GM21576 (cell line): ENCODE measurements around the gene VTI1A.
"Not testable (repeated sequence)": the region's sequence is repeated elsewhere in the genome, so short reads cannot be mapped to it uniquely, and the experiment has no call there.

Source experiments
- ATAC-seq: cut with Tn5 transposase; IDR thresholded peaks from one replicate; pipeline ENCODE4 v1.9.1; 2021; ENCODE audit warnings: mild to moderate bottlenecking, moderate library complexity; ENCODE audit not compliant: unreplicated experiment

VTI1A gene

DNA sequence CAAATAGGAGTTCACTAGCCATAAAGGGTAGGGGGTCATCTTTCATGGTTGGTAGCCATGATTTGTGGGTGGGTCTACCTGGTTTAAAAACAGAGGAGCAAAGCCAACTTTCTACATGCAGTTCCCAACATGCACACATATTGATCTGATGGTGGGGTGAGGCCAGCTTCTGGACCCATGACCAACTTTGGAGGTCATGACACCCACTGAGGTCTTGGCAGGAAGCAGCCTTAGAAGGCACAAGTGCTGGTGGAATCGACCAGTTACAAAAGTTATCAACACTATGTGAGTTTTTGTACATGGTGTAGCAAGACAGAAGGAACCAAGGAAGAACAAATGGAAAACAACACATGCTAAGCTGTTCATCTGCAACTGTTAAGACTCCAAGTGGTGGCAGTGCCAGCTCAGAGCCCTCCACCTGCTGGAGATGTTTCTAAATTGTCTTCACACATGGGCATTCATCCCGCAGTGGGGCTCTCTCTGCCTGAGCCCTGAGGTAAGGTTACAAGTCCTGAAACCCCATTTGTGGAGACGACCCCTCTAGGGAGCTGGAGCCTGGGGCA, 401.9 kb downstream of the VTI1A start:
- ATAC-seq, result no peak

DNA sequence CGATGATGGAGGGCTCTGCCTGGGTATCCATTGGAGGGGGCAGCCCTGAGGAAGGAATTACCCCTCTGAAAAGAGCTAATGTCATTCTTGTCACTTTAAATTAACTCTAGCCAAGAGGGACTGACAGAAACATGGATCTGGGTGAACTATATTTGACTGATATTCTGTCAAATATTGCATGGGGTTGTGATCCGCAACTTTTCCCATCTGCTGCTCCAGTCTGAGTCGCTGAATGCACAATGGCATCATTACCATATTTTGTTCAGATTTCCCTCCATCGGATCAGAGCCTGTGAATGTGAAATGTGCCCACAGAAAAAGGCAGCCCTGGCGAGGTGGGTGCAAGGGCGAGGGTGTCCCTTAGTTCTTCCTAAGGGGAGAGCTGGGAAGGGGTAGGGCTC, 402.5 kb downstream of the VTI1A start:
- no peak for ATAC-seq

DNA sequence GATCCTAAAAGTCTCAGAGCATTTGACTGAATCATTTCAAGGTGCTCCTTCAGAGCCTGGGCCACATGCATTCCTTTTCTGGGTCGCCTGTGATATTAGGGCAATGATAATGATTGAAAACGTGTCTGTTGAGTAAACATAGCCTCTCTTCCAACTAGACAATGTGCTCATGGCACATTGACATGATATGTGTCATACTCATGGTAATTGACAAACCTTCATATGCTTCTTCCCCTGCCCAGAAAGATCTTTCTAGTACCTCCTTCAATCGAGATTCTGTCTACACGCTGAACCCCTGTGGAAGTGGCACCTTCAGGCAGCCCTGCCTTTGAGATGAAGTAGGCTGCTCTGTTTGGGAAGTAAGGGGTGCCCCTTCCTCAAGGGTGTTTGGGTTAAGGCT, 404.2 kb downstream of the VTI1A start:
- ATAC-seq, result no peak

DNA sequence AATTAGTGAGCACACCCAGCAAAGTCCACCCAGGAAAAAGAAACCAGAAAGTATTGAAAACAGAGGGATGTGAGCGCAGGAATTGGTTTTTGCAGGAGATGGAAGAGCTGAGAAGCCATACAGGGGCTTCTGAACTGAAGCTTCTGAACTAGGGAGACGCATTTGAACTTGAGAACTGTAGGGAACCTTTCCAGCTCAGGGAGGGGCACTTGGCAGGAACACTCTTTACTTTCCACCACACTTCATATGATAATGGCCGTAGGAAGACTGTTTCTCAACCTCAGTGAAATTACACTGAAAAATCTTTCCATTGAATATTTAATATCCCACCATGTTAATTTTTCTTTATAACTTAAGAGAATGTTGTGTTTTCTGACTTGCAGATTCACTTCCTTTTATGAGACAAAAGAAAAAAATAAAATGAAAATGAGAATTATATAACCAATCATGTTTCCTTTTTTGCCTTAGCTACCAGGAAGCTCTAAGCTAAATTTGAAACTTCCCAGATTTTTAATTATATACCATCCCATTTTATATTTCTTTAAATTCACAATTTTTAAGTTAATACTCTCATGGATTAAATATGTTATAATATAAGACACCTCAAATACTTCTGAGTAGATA, 404.7 kb downstream of the VTI1A start:
- no peak for ATAC-seq

DNA sequence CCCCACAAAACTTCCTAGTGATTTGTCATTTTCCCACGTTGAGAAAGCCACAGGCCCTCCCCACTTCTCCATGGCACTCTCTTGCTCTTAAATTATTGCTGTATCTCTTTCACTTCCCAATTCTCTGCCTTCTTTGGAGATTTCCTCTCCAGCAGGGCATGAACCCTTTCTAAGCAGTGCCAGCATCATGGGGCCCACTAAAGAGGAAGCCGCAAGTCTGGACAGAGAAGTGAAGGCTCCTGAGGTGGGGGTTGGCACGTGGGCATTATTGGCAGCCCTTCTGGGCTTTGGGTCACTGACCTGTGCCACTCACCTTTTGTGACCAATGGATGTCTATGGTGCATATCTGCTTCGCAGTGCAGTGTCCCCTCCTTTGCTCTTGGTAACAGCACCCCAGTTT, 405.3 kb downstream of the VTI1A start:
- no peak for ATAC-seq

DNA sequence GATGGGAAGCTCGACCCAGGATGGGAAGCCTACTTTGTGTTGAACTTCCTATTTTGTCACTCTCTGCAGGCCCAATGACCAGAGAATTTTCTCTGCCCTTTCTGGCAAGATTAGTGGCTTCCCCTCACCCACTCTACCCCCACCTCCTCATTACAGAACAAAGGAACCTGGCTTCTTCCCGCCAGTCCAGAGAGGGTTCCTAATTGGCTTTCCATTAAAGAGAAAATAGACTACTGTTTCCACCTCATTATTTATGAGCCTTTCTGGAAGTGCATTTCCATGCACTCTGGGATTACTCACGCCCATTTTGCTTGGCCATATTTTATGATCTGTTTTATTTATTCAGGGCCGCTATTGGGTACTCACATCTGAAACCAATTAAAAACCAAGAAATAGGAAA, 408.1 kb downstream of the VTI1A start:
- no peak for ATAC-seq

DNA sequence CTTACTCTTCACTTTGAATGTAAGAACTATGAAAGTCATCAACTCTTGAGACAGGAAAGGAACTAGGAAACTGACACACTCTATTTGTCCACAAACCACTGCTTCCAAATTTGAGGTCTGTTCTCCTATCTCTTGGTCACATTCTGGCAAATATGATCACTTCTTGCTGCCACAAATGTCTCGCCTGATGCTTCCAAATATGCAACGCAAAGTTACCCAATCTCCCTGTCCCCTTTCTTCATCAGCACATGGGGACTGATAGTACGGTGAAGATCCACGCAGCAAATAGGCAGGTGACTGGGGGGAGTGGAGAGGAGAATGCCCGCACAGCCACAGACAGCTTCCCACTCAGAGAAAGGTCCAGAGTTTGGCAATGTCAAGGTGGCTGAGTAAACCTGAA, 410.5 kb downstream of the VTI1A start:
- no peak for ATAC-seq

DNA sequence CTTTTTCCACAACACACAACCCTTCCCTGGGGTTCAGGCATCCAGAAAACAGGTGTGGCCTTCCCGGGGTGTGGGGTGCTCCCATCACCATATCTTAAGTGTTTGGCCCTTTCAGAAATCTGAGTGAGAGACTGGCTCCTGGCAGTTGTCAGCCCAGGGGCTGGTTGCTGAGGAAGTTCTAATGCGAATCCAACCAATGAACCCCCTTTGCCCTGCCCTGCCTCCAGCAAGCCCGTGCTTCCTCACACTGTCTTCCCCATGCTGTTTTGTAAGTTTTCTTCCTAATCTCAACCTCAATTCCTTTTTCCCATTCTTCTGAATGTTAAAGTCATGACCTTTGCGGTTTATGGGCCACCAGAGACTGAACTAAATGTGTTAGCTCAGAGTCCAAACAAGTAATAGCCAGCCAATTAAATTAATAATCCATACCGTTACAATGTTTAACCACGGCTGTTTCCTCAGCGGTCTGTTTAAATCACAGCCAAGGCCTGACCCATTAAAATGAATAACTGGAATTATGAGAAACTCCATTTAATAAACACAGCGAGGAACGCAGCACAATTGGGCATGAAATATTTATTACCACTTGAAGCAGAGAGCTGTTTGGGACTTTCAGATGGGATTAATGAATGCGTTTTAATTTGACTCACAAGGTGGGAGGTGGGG, 412.1 kb downstream of the VTI1A start:
- ATAC-seq, result no peak

DNA sequence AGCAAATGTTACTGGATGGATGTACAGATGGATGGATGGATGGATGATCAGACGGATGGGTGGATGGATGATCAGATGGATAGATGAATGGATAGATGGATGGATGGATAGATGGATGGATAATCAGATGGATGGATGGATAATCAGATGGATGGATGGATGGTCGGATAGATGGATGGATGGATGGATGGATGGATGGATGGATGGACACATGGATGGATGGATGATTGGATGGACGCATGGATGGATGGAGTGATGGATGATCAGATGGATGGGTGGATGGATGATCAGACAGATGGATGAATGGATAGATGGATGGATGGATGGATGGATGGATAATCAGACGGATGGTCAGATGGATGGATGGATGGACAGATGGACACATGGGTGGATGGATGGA, 412.8 kb downstream of the VTI1A start:
- no peak for ATAC-seq

DNA sequence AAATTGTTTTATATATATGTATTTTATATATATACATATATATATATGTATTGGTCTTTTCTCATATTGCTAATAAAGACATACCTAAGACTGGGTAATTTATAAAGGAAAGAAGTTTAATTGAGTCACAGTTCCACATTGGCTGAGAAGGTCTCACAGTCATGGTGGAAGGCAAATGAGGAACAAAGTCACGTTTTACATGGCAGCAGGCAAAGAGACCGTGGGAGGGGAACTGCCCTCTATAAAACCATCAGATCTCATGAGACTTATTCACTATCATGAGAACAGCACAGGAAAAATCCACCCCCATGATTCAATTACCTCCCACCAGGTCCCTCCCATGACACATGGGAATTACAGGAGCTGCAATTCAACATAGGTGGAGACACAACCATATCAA, 416.4 kb downstream of the VTI1A start:
- ATAC-seq, result not testable (repeated sequence)
